PC-9 (cell line): ENCODE results near the gene SHROOM3. TPM values are rescaled to one million over a fixed set of nuclear protein-coding genes. Genes with fewer than 3 reads are reported as not detected.
A peak's percentile ranks its signal among the peaks of the same experiment; 100 is the strongest.

Experiments used
- BruUV-seq: library from RNA; stranded (reverse); fragments of 400-500 nt; replicated peaks from 2 replicates; lab custom pipeline; 2021; lab: Mats Ljungman, UMichigan
- CTCF ChIA-PET: fragments of 300-600 bp; sonication (Branson Sonifier 250); formaldehyde crosslinking; loops from one replicate; lab custom pipeline; 2022; ENCODE audit warnings: antibody characterized with exemption; lab: Charles Lee
- POLR2A ChIA-PET: fragments of 300-600 bp; sonication (Branson Sonifier 250); formaldehyde crosslinking; loops from one replicate; lab custom pipeline; 2022; ENCODE audit warnings: antibody characterized with exemption; ENCODE audit not compliant: unreplicated experiment; lab: Charles Lee
- DNase-seq, 2 experiments: peaks; one replicate each; pipeline versions ENCODE4 v3.0.0 to v3.0.0-alpha.2; 2015 to 2022; ENCODE audit warnings: mixed read lengths in 1 of 2
- H2AFZ ChIP-seq: fragments of 200-600 bp; sonication (generic); 2 replicates; pipeline ENCODE4 v1.8.1; 2017; ENCODE audit warnings: antibody characterized with exemption
- H3F3A ChIP-seq: fragments of 200-600 bp; sonication (generic); 2 replicates; pipeline ENCODE4 v1.8.1; 2017; ENCODE audit warnings: antibody characterized with exemption, mild to moderate bottlenecking, low read depth; ENCODE audit not compliant: insufficient read depth
- H3K27ac ChIP-seq: fragments of 200-600 bp; sonication (generic); 2 replicates; pipeline ENCODE4 v1.6.1; 2016; ENCODE audit warnings: mixed run types
- H3K27me3 ChIP-seq: fragments of 200-600 bp; sonication (generic); 2 replicates; pipeline ENCODE4 v1.6.1; 2016; ENCODE audit warnings: low read depth, mixed run types; ENCODE audit not compliant: insufficient read depth
- H3K36me3 ChIP-seq: fragments of 200-600 bp; sonication (generic); 2 replicates; pipeline ENCODE4 v1.6.1; 2016; ENCODE audit warnings: low read depth, mixed run types
- H3K4me1 ChIP-seq: fragments of 200-600 bp; sonication (generic); replicated peaks from 2 replicates; pipeline ENCODE4 v1.6.1; 2016; ENCODE audit warnings: mixed run types; ENCODE audit not compliant: insufficient read depth
- H3K4me2 ChIP-seq: fragments of 200-600 bp; sonication (generic); 2 replicates; pipeline ENCODE4 v1.6.1; 2017; ENCODE audit warnings: mixed run types
- H3K4me3 ChIP-seq: fragments of 200-600 bp; sonication (generic); 2 replicates; pipeline ENCODE4 v1.6.1; 2016; ENCODE audit warnings: mixed run types
- H3K79me2 ChIP-seq: fragments of 200-600 bp; sonication (generic); 2 replicates; pipeline ENCODE4 v1.6.1; 2017; ENCODE audit warnings: low read depth, mixed run types
- H3K9me2 ChIP-seq: fragments of 200-600 bp; sonication (generic); 2 replicates; pipeline ENCODE4 v1.8.1; 2017; ENCODE audit warnings: mild to moderate bottlenecking; ENCODE audit not compliant: insufficient read depth
- H3K9me3 ChIP-seq: fragments of 200-600 bp; sonication (generic); 2 replicates; pipeline ENCODE4 v1.8.1; 2016; ENCODE audit warnings: low read depth; ENCODE audit not compliant: insufficient read depth
- H4K20me1 ChIP-seq: fragments of 200-600 bp; sonication (generic); 2 replicates; pipeline ENCODE4 v1.8.1; 2017; ENCODE audit not compliant: insufficient read depth
- EZH2 ChIP-seq: fragments of 200-600 bp; sonication (generic); IDR thresholded peaks from 2 replicates; pipeline ENCODE4 v1.8.0; 2017; ENCODE audit warnings: antibody characterized with exemption, low read depth
- intact Hi-C: fragments of 100-400 bp; cut with micrococcal nuclease; formaldehyde crosslinking; loops from one replicate; pipeline ENCODE4 v1.10.0; 2022; ENCODE audit not compliant: unreplicated experiment
- total RNA-seq: library from RNA; stranded (reverse); gene quantifications from 2 replicates; pipeline ENCODE4 v1.2.3, GENCODE V29; 2021
- TF ChIP-seq, protein P1 (sequence below): fragments of 200-600 bp; sonication (generic); conservative IDR thresholded peaks from 2 replicates; pipeline ENCODE4 v1.6.1; 2017; ENCODE audit warnings: mixed run types, antibody characterized with exemption, mild to moderate bottlenecking, moderate library complexity

Gene SHROOM3
- total RNA-seq, 1 experiment from 2014 or later: 44.3 TPM

DNA sequence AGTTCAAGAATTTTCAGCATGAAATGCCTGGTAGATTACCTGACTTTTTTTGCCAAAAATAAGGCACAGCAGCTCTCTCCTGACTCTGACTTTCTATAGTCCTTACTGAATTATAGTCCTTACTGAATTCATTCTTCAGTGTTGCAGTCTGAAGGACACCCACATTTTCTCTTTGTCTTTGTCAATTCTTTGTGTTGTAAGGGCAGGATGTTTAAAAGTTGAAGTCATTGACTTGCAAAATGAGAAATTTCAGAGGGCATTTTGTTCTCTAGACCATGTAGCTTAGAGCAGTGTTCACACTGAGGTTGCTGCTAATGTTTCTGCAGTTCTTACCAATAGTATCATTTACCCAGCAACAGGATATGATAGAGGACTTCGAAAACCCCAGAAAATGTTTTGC is 295.0 kb downstream of the SHROOM3 start:
- H3K9me3 ChIP-seq: no peaks in the 10 kb centered on the region
- peaks cover 9% of the 10 kb centered on the region for H3K4me1 ChIP-seq
- peaks cover 4% of the 10 kb centered on the region; the same call in 1 of the 2 replicates for H3K36me3 ChIP-seq
- H2AFZ ChIP-seq: no peak overlapping the region
- no peaks in the 10 kb centered on the region for H4K20me1 ChIP-seq
- TF ChIP-seq, protein P1, sequence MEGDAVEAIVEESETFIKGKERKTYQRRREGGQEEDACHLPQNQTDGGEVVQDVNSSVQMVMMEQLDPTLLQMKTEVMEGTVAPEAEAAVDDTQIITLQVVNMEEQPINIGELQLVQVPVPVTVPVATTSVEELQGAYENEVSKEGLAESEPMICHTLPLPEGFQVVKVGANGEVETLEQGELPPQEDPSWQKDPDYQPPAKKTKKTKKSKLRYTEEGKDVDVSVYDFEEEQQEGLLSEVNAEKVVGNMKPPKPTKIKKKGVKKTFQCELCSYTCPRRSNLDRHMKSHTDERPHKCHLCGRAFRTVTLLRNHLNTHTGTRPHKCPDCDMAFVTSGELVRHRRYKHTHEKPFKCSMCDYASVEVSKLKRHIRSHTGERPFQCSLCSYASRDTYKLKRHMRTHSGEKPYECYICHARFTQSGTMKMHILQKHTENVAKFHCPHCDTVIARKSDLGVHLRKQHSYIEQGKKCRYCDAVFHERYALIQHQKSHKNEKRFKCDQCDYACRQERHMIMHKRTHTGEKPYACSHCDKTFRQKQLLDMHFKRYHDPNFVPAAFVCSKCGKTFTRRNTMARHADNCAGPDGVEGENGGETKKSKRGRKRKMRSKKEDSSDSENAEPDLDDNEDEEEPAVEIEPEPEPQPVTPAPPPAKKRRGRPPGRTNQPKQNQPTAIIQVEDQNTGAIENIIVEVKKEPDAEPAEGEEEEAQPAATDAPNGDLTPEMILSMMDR: no peak
- TF ChIP-seq EZH2: no peak
- no peak overlapping the region for H3K27ac ChIP-seq
- intact Hi-C loops: no loop called here
- no peaks in the 10 kb centered on the region for H3K9me2 ChIP-seq
- DNase-seq: no peak
- H3K4me2 ChIP-seq: no peak overlapping the region
- ChIA-PET POLR2A (interaction anchor here (0.6 kb wide), 1 partner anchor 91 kb away, joined by 13 read pairs; no protein-coding TSS in a partner anchor), CTCF (no interaction called here)
- no peak overlapping the region for H3K4me3 ChIP-seq
- H3F3A ChIP-seq: peaks cover 7% of the 10 kb centered on the region; the same call in 1 of the 2 replicates
- H3K27me3 ChIP-seq: no peaks in the 10 kb centered on the region
- peaks cover 38% of the 10 kb centered on the region for H3K79me2 ChIP-seq
- no TSS peak for BruUV-seq

DNA sequence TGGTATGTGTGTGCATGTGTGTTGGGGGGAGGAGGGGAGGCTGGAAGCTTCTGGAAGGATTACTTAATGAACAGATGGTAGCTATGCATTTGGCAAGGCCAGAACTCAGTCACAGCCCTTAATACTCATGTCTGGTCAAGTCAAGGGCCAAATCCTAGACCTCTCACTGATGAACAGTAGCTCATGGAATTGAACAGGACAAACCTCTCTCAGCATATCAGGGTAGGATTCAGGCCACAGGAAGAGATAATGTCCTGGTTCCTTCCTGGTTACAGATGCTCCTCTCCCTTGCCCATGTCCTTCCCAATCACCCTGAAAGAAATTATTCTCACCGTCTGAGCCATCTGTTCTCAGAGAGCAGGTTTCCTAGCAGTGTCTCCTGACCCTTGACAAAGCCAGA is 297.2 kb downstream of the SHROOM3 start:
- TF ChIP-seq EZH2: no peak
- TF ChIP-seq, protein P1: no peak
- H3K9me2 ChIP-seq: no peaks in the 10 kb centered on the region
- no peaks in the 10 kb centered on the region for H4K20me1 ChIP-seq
- H3K36me3 ChIP-seq: peaks cover 4% of the 10 kb centered on the region; the same call in 1 of the 2 replicates
- intact Hi-C loops: loop anchor here (2.0 kb wide), 2 partner anchors 43 to 67 kb away; no protein-coding TSS in a partner anchor
- H3K4me1 ChIP-seq: peaks cover 3% of the 10 kb centered on the region; the same call in 1 of the 2 replicates
- peaks cover 28% of the 10 kb centered on the region for H3K79me2 ChIP-seq
- no peak overlapping the region for H3K27ac ChIP-seq
- no peak for DNase-seq
- POLR2A ChIA-PET: interaction anchor here (0.7 kb wide), 1 partner anchor 28 kb away, joined by 9 read pairs; no protein-coding TSS in a partner anchor
- BruUV-seq: no TSS peak
- H3K4me3 ChIP-seq: no peak overlapping the region
- no peak overlapping the region for H3K4me2 ChIP-seq
- peaks cover 7% of the 10 kb centered on the region; the same call in 1 of the 2 replicates for H3F3A ChIP-seq
- H2AFZ ChIP-seq: no peak overlapping the region
- no peaks in the 10 kb centered on the region for H3K27me3 ChIP-seq
- H3K9me3 ChIP-seq: no peaks in the 10 kb centered on the region
- CTCF ChIA-PET: no interaction called here

DNA sequence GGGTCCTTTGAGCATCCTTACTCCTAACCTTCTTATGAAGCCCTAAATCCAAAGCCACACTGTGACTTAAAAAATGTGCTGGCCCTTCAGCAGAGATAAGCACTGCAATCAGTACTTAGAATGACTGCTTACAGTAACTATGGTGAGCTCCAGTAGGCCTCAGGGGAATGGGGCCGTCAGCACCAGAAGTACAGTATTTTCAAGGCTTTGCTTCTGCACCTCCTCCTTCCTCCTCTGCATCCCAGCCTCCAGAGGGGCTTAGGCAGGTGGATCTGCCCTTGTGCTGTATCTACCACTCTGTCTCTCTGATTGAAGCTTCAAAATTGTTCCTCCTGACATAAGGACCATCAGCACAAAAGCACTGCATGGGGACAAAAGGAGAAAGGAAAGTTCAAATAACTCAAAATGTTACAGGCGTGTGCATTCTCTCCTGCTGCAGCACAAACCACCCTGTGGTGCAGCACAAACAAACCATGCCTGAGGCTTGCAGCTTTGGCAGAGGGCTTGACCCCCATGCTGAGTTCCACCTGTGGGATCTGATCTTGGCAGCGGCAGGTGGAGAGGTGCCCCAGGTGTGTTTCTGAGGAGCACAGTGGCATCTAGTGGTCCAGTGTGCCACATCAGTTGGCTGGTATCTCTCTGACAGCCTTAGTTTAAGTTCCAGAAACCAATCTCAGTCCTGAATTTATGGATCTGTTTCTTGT is 298.2 kb downstream of the SHROOM3 start:
- H3K9me2 ChIP-seq: no peaks in the 10 kb centered on the region
- ChIA-PET POLR2A (interaction anchor here (0.5 kb wide), 1 partner anchor 136 kb away, joined by 3 read pairs; no protein-coding TSS in a partner anchor), CTCF (no interaction called here)
- H4K20me1 ChIP-seq: no peaks in the 10 kb centered on the region
- peak; percentile 54 to 63 for DNase-seq
- H3K4me3 ChIP-seq: no peak overlapping the region
- H3K27ac ChIP-seq: no peak overlapping the region
- BruUV-seq: no TSS peak
- no peaks in the 10 kb centered on the region for H3K9me3 ChIP-seq
- H3K4me2 ChIP-seq: no peak overlapping the region
- no peaks in the 10 kb centered on the region for H3K27me3 ChIP-seq
- TF ChIP-seq, protein P1: peak; percentile 72
- TF ChIP-seq EZH2: no peak
- H3K79me2 ChIP-seq: peaks cover 22% of the 10 kb centered on the region
- intact Hi-C loops: loop anchor here (1.0 to 2.0 kb wide), 4 partner anchors 44 to 222 kb away; no protein-coding TSS in a partner anchor
- peaks cover 3% of the 10 kb centered on the region; the same call in 1 of the 2 replicates for H3K4me1 ChIP-seq
- peaks cover 7% of the 10 kb centered on the region; the same call in 1 of the 2 replicates for H3F3A ChIP-seq
- no peak overlapping the region for H2AFZ ChIP-seq
- H3K36me3 ChIP-seq: peaks cover 4% of the 10 kb centered on the region; the same call in 1 of the 2 replicates
